ENCODE results near the gene DUSP21.

Gene DUSP21

GRCh38 chrX:44891642-44892041, 47.8 kb downstream of the DUSP21 start:
- no peak for DNase-seq (ENCODE audit: low read depth)
- TF ChIP-seq CTCF (IDR thresholded peaks at IDR 0.05; ENCODE audit: low read depth, low read length, missing control alignments) = no peak
- no peak overlapping the region for H3K4me3 ChIP-seq (ENCODE audit: low read depth, low read length)
